HG03342 (cell line): Measurements from ENCODE around the gene UGT2A1.

Experiments used
- ATAC-seq: cut with Tn5 transposase; IDR thresholded peaks from one replicate; pipeline ENCODE4 v1.9.1; 2021; ENCODE audit warnings: mild to moderate bottlenecking, moderate library complexity; ENCODE audit not compliant: unreplicated experiment

The UGT2A1 gene

DNA sequence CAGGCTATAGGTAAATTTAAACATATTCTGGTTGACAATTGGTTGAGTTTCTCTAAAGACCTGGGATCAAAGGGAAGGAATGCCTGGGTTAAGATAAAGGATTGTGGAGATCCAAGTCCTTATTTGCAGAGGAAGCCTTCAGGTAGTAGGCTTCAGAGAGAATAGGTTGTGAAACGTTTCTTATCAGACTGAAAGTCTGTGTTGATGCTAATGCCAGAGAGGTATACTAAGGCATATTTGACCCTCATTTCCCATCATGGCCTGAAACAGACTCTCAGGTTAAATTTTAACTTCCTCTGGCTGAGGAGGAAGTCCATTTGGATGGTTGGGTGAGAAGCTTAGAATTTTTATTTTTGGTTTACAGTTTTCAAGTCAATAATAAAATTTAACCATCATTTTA is 61.7 kb downstream of the UGT2A1 start:
- ATAC-seq = no peak

- ATAC-seq = no peak
These were observed 63.2 kb downstream of the UGT2A1 start for GRCh38 chr4:69589884-69590283.

GRCh38 chr4:69584135-69584534 is 68.9 kb downstream of the UGT2A1 start:
- no peak for ATAC-seq

DNA sequence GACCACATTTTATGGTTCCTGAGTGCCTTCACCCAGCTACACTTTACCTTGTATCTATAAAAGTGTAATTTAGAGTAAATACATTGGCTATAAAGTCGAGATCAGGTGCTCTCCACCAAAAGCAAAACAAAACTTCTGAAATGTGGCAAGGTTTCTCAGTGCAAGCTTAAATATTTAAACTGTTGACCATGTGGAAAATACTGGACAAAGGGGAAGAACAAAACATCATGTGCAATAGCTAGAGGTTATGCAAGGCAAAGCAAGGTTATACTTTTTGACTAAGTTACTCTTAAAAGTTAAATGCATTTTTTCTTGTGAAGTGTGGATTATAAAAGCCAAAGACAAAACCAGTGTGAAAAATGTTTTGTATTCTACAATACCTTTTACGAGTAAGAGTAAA is 69.5 kb downstream of the UGT2A1 start:
- no peak for ATAC-seq

- no peak for ATAC-seq
These were observed 75.8 kb downstream of the UGT2A1 start for GRCh38 chr4:69577245-69577644.

DNA sequence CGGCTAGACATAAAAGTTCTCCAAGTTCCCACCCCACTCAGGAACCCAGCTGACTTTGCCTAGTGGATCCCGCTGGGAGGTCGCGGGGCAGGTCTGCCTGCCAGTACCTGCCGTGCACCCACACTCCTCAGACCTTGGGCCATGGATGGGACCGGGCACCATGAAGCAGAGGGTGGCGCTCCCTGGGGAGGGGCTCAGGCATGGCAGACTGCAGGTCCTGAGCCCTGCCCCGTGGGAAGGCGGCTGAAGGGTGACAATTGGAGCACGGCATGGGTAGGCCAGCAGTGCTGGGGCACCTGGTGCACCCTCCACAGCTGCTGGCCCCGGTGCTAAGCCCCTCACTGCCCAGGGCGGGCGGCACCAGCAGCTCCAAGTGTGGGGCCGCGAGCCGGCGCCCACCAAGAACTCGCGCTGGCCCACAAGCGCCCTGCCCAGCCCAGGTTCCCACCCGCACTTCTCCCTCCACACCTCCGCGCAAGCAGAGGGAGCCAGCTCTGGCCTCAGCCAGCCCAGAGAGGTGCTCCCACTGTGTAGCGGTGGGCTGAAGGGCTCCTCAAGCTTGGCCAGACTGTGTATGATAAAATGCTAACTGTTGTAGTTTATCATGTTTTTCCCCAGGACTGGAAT is 76.7 kb downstream of the UGT2A1 start:
- ATAC-seq = no peak

GRCh38 chr4:69568787-69569186 is 84.3 kb downstream of the UGT2A1 start:
- ATAC-seq = no peak

GRCh38 chr4:69563424-69563823 is 89.6 kb downstream of the UGT2A1 start:
- no peak for ATAC-seq

GRCh38 chr4:69549651-69550050 is 103.4 kb downstream of the UGT2A1 start:
- no peak for ATAC-seq

- ATAC-seq = no peak
These were observed 106.8 kb downstream of the UGT2A1 start for GRCh38 chr4:69546134-69546765.
